D721Med (cell line): ENCODE data around the gene MAP7D3.

Source experiments
- DNase-seq: peaks from one replicate; pipeline ENCODE4 v3.0.0; 2011; ENCODE audit warnings: low spot score; ENCODE audit not compliant: insufficient read length
- FAIRE-seq: peaks from 2 replicates; lab custom pipeline; 2011; peaks lifted over from hg19 to GRCh38; lab: Jason Lieb, UNC
- CTCF ChIP-seq: IDR thresholded peaks from 2 replicates; pipeline ENCODE4 v1.5.1; 2012; ENCODE audit warnings: mild to moderate bottlenecking, control low read depth; ENCODE audit not compliant: insufficient read depth; ENCODE audit errors: missing control alignments

MAP7D3 gene

GRCh38 chrX:136206916-136207315, 44.3 kb downstream of the MAP7D3 start:
- DNase-seq (no peak), FAIRE-seq (no peak)
- no peak for TF ChIP-seq CTCF

- no peak for FAIRE-seq
- no peak for DNase-seq
- no peak for TF ChIP-seq CTCF
Measured at GRCh38 chrX:136205882-136206380, 45.3 kb downstream of the MAP7D3 start.

- FAIRE-seq (no peak), DNase-seq (no peak)
- no peak for TF ChIP-seq CTCF
Measured at GRCh38 chrX:136204571-136204970, 46.6 kb downstream of the MAP7D3 start.

GRCh38 chrX:136203951-136204350, 47.2 kb downstream of the MAP7D3 start:
- FAIRE-seq (no peak), DNase-seq (no peak)
- TF ChIP-seq CTCF = no peak

GRCh38 chrX:136203438-136203837, 47.8 kb downstream of the MAP7D3 start:
- FAIRE-seq (no peak), DNase-seq (no peak)
- TF ChIP-seq CTCF = no peak

GRCh38 chrX:136202889-136203288, 48.3 kb downstream of the MAP7D3 start:
- FAIRE-seq = no peak
- TF ChIP-seq CTCF = no peak
- DNase-seq = no peak

GRCh38 chrX:136201601-136202000, 49.6 kb downstream of the MAP7D3 start:
- FAIRE-seq = no peak
- TF ChIP-seq CTCF = no peak
- no peak for DNase-seq
